ENCODE data around the gene CAMK2N1. TPM values are rescaled to one million over a fixed set of nuclear protein-coding genes. Genes with fewer than 3 reads are reported as not detected.

Gene CAMK2N1
- total RNA-seq, 1 donor from 2014 or later = 69.2 TPM

DNA sequence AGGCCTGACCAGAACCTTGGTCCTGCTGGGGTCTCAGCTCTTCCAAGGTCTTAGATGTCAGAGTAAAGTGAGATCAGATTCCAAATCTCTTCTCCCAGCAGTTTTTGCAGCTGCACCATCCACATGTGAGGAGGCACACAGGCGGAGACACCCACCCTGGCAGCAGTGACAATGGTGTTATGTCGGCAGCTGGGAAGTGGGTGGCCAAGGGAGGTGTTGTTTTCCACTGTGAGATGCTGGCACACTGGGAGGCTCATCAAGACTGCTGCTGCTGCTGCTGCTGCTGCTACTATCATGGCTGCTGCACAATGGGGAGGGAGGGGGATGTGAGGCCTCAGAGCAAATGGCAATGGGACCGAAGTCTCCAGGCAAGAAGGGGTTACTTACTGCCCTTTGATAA is 23.6 kb downstream of the CAMK2N1 start:
- Mint-ChIP-seq H3K27ac (no peak overlapping the region), H3K4me1 (ENCODE audit: low read depth) (peaks cover 3% of the 10 kb centered on the region), H3K9me3 (ENCODE audit: low read depth) (peaks cover 6% of the 10 kb centered on the region), H3K4me3 (ENCODE audit: low read depth) (no peak overlapping the region), H3K27me3 (peaks cover 2% of the 10 kb centered on the region), H3K36me3 (ENCODE audit: insufficient read depth) (no peaks in the 10 kb centered on the region)
- TF ChIP-seq, protein P1, sequence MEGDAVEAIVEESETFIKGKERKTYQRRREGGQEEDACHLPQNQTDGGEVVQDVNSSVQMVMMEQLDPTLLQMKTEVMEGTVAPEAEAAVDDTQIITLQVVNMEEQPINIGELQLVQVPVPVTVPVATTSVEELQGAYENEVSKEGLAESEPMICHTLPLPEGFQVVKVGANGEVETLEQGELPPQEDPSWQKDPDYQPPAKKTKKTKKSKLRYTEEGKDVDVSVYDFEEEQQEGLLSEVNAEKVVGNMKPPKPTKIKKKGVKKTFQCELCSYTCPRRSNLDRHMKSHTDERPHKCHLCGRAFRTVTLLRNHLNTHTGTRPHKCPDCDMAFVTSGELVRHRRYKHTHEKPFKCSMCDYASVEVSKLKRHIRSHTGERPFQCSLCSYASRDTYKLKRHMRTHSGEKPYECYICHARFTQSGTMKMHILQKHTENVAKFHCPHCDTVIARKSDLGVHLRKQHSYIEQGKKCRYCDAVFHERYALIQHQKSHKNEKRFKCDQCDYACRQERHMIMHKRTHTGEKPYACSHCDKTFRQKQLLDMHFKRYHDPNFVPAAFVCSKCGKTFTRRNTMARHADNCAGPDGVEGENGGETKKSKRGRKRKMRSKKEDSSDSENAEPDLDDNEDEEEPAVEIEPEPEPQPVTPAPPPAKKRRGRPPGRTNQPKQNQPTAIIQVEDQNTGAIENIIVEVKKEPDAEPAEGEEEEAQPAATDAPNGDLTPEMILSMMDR (IDR thresholded peaks at IDR 0.05; ENCODE audit: unreplicated experiment) = no peak
- DNase-seq (ENCODE audit: low spot score, unreplicated experiment) = no peak

DNA sequence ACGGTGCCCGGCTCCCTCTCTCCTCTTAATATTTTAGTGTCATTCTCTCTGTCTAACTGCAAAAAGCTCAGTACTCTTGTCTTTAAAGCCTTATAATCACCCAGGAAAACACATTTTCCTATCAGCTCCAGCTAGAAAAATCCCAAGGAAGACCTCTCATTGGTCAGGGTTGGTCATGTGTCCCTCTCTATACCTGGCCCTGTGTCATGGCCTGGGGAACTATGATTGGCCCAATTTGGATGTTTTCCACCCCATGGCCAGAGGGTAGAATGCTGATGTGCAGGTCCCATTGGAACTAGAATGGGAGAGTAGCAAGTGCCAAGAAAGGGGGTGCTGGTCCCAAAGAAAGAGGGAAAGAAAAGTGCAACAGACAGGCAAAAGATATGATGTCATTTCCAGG is 27.3 kb downstream of the CAMK2N1 start:
- peaks cover 6% of the 10 kb centered on the region for H3K9me3 Mint-ChIP-seq (ENCODE audit: low read depth)
- no peak overlapping the region for H3K27ac Mint-ChIP-seq
- no peak overlapping the region for H3K4me3 Mint-ChIP-seq (ENCODE audit: low read depth)
- no peaks in the 10 kb centered on the region for H3K36me3 Mint-ChIP-seq (ENCODE audit: insufficient read depth)
- no peak for DNase-seq (ENCODE audit: low spot score, unreplicated experiment)
- peaks cover 8% of the 10 kb centered on the region for H3K4me1 Mint-ChIP-seq (ENCODE audit: low read depth)
- TF ChIP-seq, protein P1 (IDR thresholded peaks at IDR 0.05; ENCODE audit: unreplicated experiment) = no peak
- H3K27me3 Mint-ChIP-seq = peaks cover 5% of the 10 kb centered on the region

DNA sequence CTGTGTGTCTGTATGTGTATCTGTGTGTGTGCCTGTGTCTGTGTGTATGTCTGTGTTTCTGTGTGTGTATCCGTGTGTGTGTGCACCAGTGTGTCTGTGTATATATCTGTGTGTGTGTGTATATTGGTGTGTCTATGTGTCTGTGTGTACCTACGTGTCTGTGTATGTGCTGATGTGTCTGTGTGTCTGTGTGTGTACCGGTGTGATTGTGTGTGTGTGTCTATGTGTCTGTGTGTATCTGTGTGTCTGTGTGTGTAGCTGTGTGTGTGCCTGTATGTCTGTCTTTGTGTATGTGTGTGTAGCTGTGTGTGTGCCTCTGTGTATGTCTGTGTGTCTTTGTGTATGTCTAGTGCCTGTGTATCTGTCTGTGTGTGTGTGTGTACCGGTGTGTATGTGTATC is 32.0 kb downstream of the CAMK2N1 start:
- Mint-ChIP-seq H3K4me1 (ENCODE audit: low read depth) (peaks cover 8% of the 10 kb centered on the region), H3K36me3 (ENCODE audit: insufficient read depth) (no peaks in the 10 kb centered on the region), H3K27ac (no peak overlapping the region), H3K27me3 (peaks cover 16% of the 10 kb centered on the region), H3K4me3 (ENCODE audit: low read depth) (no peak overlapping the region), H3K9me3 (ENCODE audit: low read depth) (no peaks in the 10 kb centered on the region)
- no peak for DNase-seq (ENCODE audit: low spot score, unreplicated experiment)
- TF ChIP-seq, protein P1 (IDR thresholded peaks at IDR 0.05; ENCODE audit: unreplicated experiment) = no peak

DNA sequence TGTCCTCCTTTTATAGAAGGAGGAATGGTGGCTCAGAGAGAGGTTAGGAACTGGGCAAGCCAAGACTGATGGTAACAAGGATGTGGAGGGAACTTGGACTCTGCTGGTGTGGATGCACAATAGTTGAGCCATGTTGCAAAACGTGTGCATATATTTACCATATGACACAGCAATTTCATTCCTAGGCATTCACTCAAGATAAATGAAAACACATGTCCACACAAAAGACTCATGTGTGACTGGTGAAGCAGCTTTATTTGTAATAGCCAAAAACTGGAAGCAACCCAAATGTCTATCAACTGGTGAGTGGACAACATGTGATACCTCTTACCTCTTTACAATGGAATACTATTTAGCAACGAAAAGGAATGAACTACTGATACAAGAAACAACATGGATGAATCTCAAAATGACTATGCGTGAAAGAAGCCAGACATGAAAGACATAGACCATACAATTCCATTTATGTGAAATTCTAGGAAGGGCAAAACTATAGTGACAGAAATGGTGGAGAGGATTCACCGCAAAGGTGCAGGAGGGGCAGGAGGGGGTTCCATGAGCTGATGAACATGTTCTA is 36.2 kb downstream of the CAMK2N1 start:
- Mint-ChIP-seq H3K4me1 (ENCODE audit: low read depth) (no peaks in the 10 kb centered on the region), H3K36me3 (ENCODE audit: insufficient read depth) (no peaks in the 10 kb centered on the region), H3K4me3 (ENCODE audit: low read depth) (no peak overlapping the region), H3K27me3 (peaks cover 15% of the 10 kb centered on the region), H3K9me3 (ENCODE audit: low read depth) (no peaks in the 10 kb centered on the region), H3K27ac (no peak overlapping the region)
- no peak for DNase-seq (ENCODE audit: low spot score, unreplicated experiment)
- TF ChIP-seq, protein P1 (IDR thresholded peaks at IDR 0.05; ENCODE audit: unreplicated experiment) = no peak

DNA sequence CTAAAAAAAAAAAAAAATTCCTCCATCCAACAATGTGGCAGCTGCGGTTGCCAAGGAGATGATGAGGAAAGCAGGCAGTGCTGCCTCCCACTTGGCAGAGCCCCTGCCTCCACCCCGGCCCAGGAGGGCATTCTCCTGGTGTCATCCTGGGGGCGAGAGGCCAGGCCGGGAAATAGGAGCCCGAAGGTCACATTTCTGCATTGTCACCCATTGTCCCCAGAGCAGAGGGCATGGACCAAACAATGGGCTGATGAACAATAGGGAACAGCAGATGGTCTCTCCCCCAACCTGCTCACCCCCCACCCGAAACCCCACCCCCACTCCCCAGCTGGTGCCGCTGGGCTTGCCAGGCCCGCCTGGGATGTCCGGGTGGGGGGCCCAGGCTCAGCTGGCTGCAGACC is 37.3 kb downstream of the CAMK2N1 start:
- Mint-ChIP-seq H3K27me3 (peaks cover 15% of the 10 kb centered on the region), H3K9me3 (ENCODE audit: low read depth) (no peaks in the 10 kb centered on the region), H3K4me3 (ENCODE audit: low read depth) (no peak overlapping the region), H3K36me3 (ENCODE audit: insufficient read depth) (no peaks in the 10 kb centered on the region), H3K27ac (no peak overlapping the region), H3K4me1 (ENCODE audit: low read depth) (no peaks in the 10 kb centered on the region)
- no peak for DNase-seq (ENCODE audit: low spot score, unreplicated experiment)
- TF ChIP-seq, protein P1 (IDR thresholded peaks at IDR 0.05; ENCODE audit: unreplicated experiment) = no peak

Data from progenitor cell of endocrine pancreas (in vitro differentiated cells).